Gastroesophageal sphincter (tissue), 4 donors: Measurements from ENCODE around the gene ARHGAP23. TPM values are rescaled to one million over a fixed set of nuclear protein-coding genes. Genes with fewer than 3 reads are reported as not detected.

Experiments
- ATAC-seq: fragments of 150-250 bp; one replicate; pipeline ENCODE4 v1.9.1; 2016; ENCODE audit warnings: mild to moderate bottlenecking, moderate library complexity
- H3K27ac ChIP-seq, 4 donors: fragments of 200-600 bp; sonication (generic) in 3 of 4; 1 replicate in 3 of 4; 2 replicates in 1 of 4; pipeline ENCODE4 v1.5.1; 2016 to 2019
- H3K27me3 ChIP-seq: fragments of 200-600 bp; sonication (generic); one replicate; pipeline ENCODE4 v1.5.1; 2019
- H3K36me3 ChIP-seq, 2 donors: fragments of 200-600 bp; sonication (generic); one replicate each; pipeline ENCODE4 v1.5.1; 2019; ENCODE audit warnings: control low read depth in 1 of 2
- H3K4me1 ChIP-seq, 3 donors: fragments of 200-600 bp; sonication (generic); 1 replicate in 2 of 3; 2 replicates in 1 of 3; pipeline ENCODE4 v1.5.1; 2016 to 2019; ENCODE audit warnings: control low read depth in 2 of 3
- H3K4me3 ChIP-seq, 2 donors: fragments of 200-600 bp; sonication (generic); one replicate each; pipeline ENCODE4 v1.5.1; 2019; ENCODE audit warnings: mild to moderate bottlenecking in 1 of 2, moderate library complexity in 1 of 2
- H3K9me3 ChIP-seq, 3 donors: fragments of 200-600 bp; sonication (generic); one replicate each; pipeline ENCODE4 v1.5.1; 2017 to 2019; ENCODE audit warnings: control low read depth in 2 of 3
- EP300 ChIP-seq: sonication (generic); formaldehyde crosslinking; IDR thresholded peaks from one replicate; pipeline ENCODE4 v1.6.1; 2017; ENCODE audit warnings: antibody characterized with exemption, mild to moderate bottlenecking
- POLR2A ChIP-seq, 2 donors: fragments of 450-650 bp; IDR thresholded peaks; one replicate each; pipeline ENCODE4 v1.6.1; 2017; ENCODE audit warnings: antibody characterized with exemption in 2 of 2, mild to moderate bottlenecking in 2 of 2, moderate library complexity in 1 of 2
- POLR2AphosphoS5 ChIP-seq: sonication (generic); formaldehyde crosslinking; IDR thresholded peaks from one replicate; pipeline ENCODE4 v1.6.1; 2017; ENCODE audit warnings: antibody characterized with exemption
- WGBS, 2 donors: methylation state at CpG; one replicate each; pipeline ENCODE4 v1.1.5; 2018; ENCODE audit warnings: low coverage in 1 of 2; 5-methylcytosine and 5-hydroxymethylcytosine counted together
- total RNA-seq, 4 donors: library from RNA; depleted of rRNA; stranded (reverse); fragments of >200 nt; gene quantifications; one replicate each; pipeline ENCODE4 v1.1.0, GENCODE V29; 2016
- TF ChIP-seq, protein P1 (sequence below), 4 experiments: fragments of 200-600 bp in 2 of 4; fragments of 450-650 bp in 2 of 4; sonication (generic) in 1 of 4; IDR thresholded peaks; one replicate each; pipeline ENCODE4 v1.5.1; 2017 to 2019; ENCODE audit warnings: antibody characterized with exemption in 4 of 4, mild to moderate bottlenecking in 2 of 4, moderate library complexity in 2 of 4

The ARHGAP23 gene
- total RNA-seq, 4 donors from 2014 or later = 45.3 to 132 (median 82.8) TPM

- Histone ChIP-seq H3K4me3 (no peak overlapping the region), H3K9me3 (no peaks in the 10 kb centered on the region), H3K27ac (no peak overlapping the region), H3K27me3 (peaks cover 1% of the 10 kb centered on the region), H3K4me1 (peaks cover 0 to 9% (median 7%) of the 10 kb centered on the region in 3 donors), H3K36me3 (no peaks in the 10 kb centered on the region)
- no peak for ATAC-seq
- 75% methylated on average over 1 of the region's 1 CpG; no CpG with 5 or more reads in 1 of the 2 donors for WGBS, 2 donors
- TF ChIP-seq POLR2AphosphoS5 = no peak
- TF ChIP-seq, protein P1, sequence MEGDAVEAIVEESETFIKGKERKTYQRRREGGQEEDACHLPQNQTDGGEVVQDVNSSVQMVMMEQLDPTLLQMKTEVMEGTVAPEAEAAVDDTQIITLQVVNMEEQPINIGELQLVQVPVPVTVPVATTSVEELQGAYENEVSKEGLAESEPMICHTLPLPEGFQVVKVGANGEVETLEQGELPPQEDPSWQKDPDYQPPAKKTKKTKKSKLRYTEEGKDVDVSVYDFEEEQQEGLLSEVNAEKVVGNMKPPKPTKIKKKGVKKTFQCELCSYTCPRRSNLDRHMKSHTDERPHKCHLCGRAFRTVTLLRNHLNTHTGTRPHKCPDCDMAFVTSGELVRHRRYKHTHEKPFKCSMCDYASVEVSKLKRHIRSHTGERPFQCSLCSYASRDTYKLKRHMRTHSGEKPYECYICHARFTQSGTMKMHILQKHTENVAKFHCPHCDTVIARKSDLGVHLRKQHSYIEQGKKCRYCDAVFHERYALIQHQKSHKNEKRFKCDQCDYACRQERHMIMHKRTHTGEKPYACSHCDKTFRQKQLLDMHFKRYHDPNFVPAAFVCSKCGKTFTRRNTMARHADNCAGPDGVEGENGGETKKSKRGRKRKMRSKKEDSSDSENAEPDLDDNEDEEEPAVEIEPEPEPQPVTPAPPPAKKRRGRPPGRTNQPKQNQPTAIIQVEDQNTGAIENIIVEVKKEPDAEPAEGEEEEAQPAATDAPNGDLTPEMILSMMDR (IDR thresholded peaks at IDR 0.05) = no peak
- no peak for TF ChIP-seq EP300
- no peak for TF ChIP-seq POLR2A (IDR thresholded peaks at IDR 0.05)
These were observed 18.1 kb upstream of the ARHGAP23 start for GRCh38 chr17:38410201-38410600.

GRCh38 chr17:38415250-38416194, 12.7 kb upstream of the ARHGAP23 start:
- Histone ChIP-seq H3K4me3 (no peak overlapping the region), H3K27ac (no peak overlapping the region), H3K27me3 (peaks cover 32% of the 10 kb centered on the region), H3K36me3 (no peaks in the 10 kb centered on the region), H3K9me3 (no peaks in the 10 kb centered on the region), H3K4me1 (peaks cover 0 to 39% (median 27%) of the 10 kb centered on the region in 3 donors)
- no peak for ATAC-seq
- 62 to 65% methylated on average over 4 to 5 of the region's 22 CpGs for WGBS, 2 donors
- TF ChIP-seq POLR2A (IDR thresholded peaks at IDR 0.05) (no peak), POLR2AphosphoS5 (no peak), EP300 (no peak)
- TF ChIP-seq, protein P1 (IDR thresholded peaks at IDR 0.05) = no peak

DNA sequence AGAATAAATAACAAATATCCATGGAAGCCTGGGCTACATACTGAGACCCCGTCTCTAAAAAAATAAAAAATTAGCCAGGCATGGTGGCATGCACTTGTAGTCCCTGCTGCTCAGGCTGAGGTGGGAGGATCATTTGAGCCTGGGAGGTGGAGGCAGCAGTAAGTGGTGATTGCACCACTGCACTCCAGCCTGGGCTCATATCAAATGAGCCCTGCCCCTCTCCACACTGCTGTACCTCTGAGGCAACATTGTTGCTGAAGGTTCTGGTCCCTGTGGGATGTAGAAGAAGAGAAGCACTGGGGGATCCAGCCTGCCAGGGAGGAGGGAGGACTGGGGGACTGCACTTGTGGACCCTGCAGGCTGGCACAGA, 11.4 kb upstream of the ARHGAP23 start:
- WGBS, 2 donors = 50% methylated on average over 1 of the region's 1 CpG
- H3K27me3 ChIP-seq = peaks cover 32% of the 10 kb centered on the region
- H3K9me3 ChIP-seq = no peaks in the 10 kb centered on the region
- peaks cover 9 to 52% (median 40%) of the 10 kb centered on the region in 3 donors for H3K4me1 ChIP-seq
- no peak overlapping the region for H3K4me3 ChIP-seq
- no peak for ATAC-seq
- H3K36me3 ChIP-seq = no peaks in the 10 kb centered on the region
- H3K27ac ChIP-seq = no peak overlapping the region
- TF ChIP-seq, protein P1 (IDR thresholded peaks at IDR 0.05) = no peak
- no peak for TF ChIP-seq POLR2AphosphoS5
- no peak for TF ChIP-seq POLR2A (IDR thresholded peaks at IDR 0.05)
- no peak for TF ChIP-seq EP300

- TF ChIP-seq EP300 (no peak), POLR2A (IDR thresholded peaks at IDR 0.05) (no peak), POLR2AphosphoS5 (no peak)
- TF ChIP-seq, protein P1 (IDR thresholded peaks at IDR 0.05) = no peak
- no peaks in the 10 kb centered on the region for H3K36me3 ChIP-seq
- no peak overlapping the region for H3K27ac ChIP-seq
- H3K27me3 ChIP-seq = peaks cover 32% of the 10 kb centered on the region
- no peak overlapping the region for H3K4me3 ChIP-seq
- peaks cover 9 to 58% (median 46%) of the 10 kb centered on the region in 3 donors for H3K4me1 ChIP-seq
- no CpG with 5 or more reads among the region's 11 CpGs for WGBS, 2 donors
- no peak for ATAC-seq
- no peaks in the 10 kb centered on the region for H3K9me3 ChIP-seq
These were observed 10.9 kb upstream of the ARHGAP23 start for GRCh38 chr17:38417210-38417951.
